HepG2 (cell line): ENCODE data around the gene CYBC1. TPM values are rescaled to one million over a fixed set of nuclear protein-coding genes. Genes with fewer than 3 reads are reported as not detected.
A peak's percentile ranks its signal among the peaks of the same experiment; 100 is the strongest.

Source experiments
- CHD2 ChIP-seq: IDR thresholded peaks from 2 replicates; pipeline ENCODE4 v1.6.1; 2011; ENCODE audit warnings: low read depth, low read length, improper control_type of control experiment
- FOXA1 ChIP-seq, 2 experiments: fragments of 450-650 bp in 1 of 2; sonication (generic) in 1 of 2; formaldehyde crosslinking in 1 of 2; IDR thresholded peaks; 2 replicates each; pipeline versions ENCODE4 v1.4.0 to v1.6.1; 2016 to 2020; ENCODE audit warnings: missing genetic modification reagents in 1 of 2
- KDM1A ChIP-seq: IDR thresholded peaks from 2 replicates; pipeline ENCODE4 v1.6.1; 2016; ENCODE audit warnings: missing compliant biosample characterization
- KDM3A ChIP-seq: IDR thresholded peaks from 2 replicates; pipeline ENCODE4 v1.6.1; 2018; ENCODE audit warnings: low read depth, missing compliant biosample characterization
- KLF13 ChIP-seq: sonication (generic); formaldehyde crosslinking; IDR thresholded peaks from 2 replicates; pipeline ENCODE4 v1.4.0; 2020; ENCODE audit warnings: mild to moderate bottlenecking, missing genetic modification reagents
- KLF9 ChIP-seq: IDR thresholded peaks from 2 replicates; pipeline ENCODE4 v1.6.1; 2016; ENCODE audit warnings: low read depth
- NFIB ChIP-seq: sonication (generic); formaldehyde crosslinking; IDR thresholded peaks from 2 replicates; pipeline ENCODE4 v1.9.0; 2021; ENCODE audit warnings: missing genetic modification reagents, mild to moderate bottlenecking, borderline replicate concordance
- SETDB1 ChIP-seq: sonication (generic); formaldehyde crosslinking; IDR thresholded peaks from 2 replicates; pipeline ENCODE4 v1.5.1; 2020; ENCODE audit warnings: missing genetic modification reagents, mild to moderate bottlenecking, borderline replicate concordance
- SNRNP70 ChIP-seq: fragments of 200-400 bp; formaldehyde crosslinking; IDR thresholded peaks from 2 replicates; pipeline ENCODE4 v1.6.1; 2017; ENCODE audit warnings: mild to moderate bottlenecking, low read depth, low read length, moderate library complexity
- ZBTB8A ChIP-seq: sonication (generic); formaldehyde crosslinking; IDR thresholded peaks from 2 replicates; pipeline ENCODE4 v1.4.0; 2020; ENCODE audit warnings: mild to moderate bottlenecking, low read depth, missing genetic modification reagents, borderline replicate concordance
- ZC3H13 ChIP-seq: sonication (generic); formaldehyde crosslinking; IDR thresholded peaks from 2 replicates; pipeline ENCODE4 v1.8.1; 2023; ENCODE audit warnings: mild to moderate bottlenecking, missing genetic modification reagents, moderate library complexity
- ZFP36L2 ChIP-seq: sonication (generic); formaldehyde crosslinking; IDR thresholded peaks from 2 replicates; pipeline ENCODE4 v1.4.0; 2020; ENCODE audit warnings: missing genetic modification reagents
- ZNF234 ChIP-seq: sonication (generic); formaldehyde crosslinking; conservative IDR thresholded peaks from 2 replicates; pipeline ENCODE4 v1.5.1; 2020; ENCODE audit warnings: mild to moderate bottlenecking, missing genetic modification reagents
- ZNF431 ChIP-seq: sonication (generic); formaldehyde crosslinking; IDR thresholded peaks from 2 replicates; pipeline ENCODE4 v1.9.0; 2022; ENCODE audit warnings: missing genetic modification reagents, low read depth, mild to moderate bottlenecking, borderline replicate concordance
- ZNF530 ChIP-seq: sonication (generic); formaldehyde crosslinking; IDR thresholded peaks from 2 replicates; pipeline ENCODE4 v1.5.0; 2020; ENCODE audit warnings: low read depth, mild to moderate bottlenecking, missing genetic modification reagents
- ZSCAN21 ChIP-seq: sonication (generic); formaldehyde crosslinking; IDR thresholded peaks from 2 replicates; pipeline ENCODE4 v1.8.0; 2022; ENCODE audit warnings: mild to moderate bottlenecking, missing genetic modification reagents, moderate library complexity, borderline replicate concordance
- polyA plus RNA-seq, 8 experiments: library from polyadenylated mRNA; depleted of rRNA in 3 of 8; stranded (reverse) in 7 of 8; unstranded in 1 of 8; fragments of >200 nt; fragmentation: Illumina TruSeq in 4 of 8; extraction: Trizol in 4 of 8; gene quantifications; 2 replicates each; pipeline versions ENCODE4 v1.2.1 to v1.2.3, GENCODE V29; 2011 to 2016; ENCODE audit warnings: low read depth in 4 of 8, missing spikeins in 1 of 8, mixed read lengths in 1 of 8; ENCODE audit not compliant: insufficient read depth in 1 of 8
- total RNA-seq, 5 experiments: library from RNA; depleted of rRNA; stranded (reverse); fragments of >200 nt; fragmentation: Illumina TruSeq; extraction: Trizol; gene quantifications; 2 replicates each; pipeline ENCODE4 v1.2.3, GENCODE V29; 2016; ENCODE audit warnings: low read depth in 1 of 5
- TF ChIP-seq, protein P1 (sequence below): sonication (generic); formaldehyde crosslinking; conservative IDR thresholded peaks from 2 replicates; pipeline ENCODE4 v1.8.0; 2022; ENCODE audit warnings: mild to moderate bottlenecking, moderate library complexity, missing genetic modification reagents
- TF ChIP-seq, protein P2 (sequence below): IDR thresholded peaks from 2 replicates; pipeline ENCODE4 v1.6.1; 2016; ENCODE audit warnings: missing genetic modification reagents, missing compliant biosample characterization
- TF ChIP-seq, protein P3 (sequence below): sonication (generic); formaldehyde crosslinking; IDR thresholded peaks from 2 replicates; pipeline ENCODE4 v1.4.0; 2020; ENCODE audit warnings: mild to moderate bottlenecking, missing genetic modification reagents
- TF ChIP-seq, protein P4 (sequence below): sonication (generic); formaldehyde crosslinking; IDR thresholded peaks from 2 replicates; pipeline ENCODE4 v1.8.0; 2022; ENCODE audit warnings: mild to moderate bottlenecking, missing genetic modification reagents, moderate library complexity

Gene CYBC1
- total and polyA plus RNA-seq, 2 of the 13 experiments (the other 11 are each of a cell fraction or from before 2014, with no cell fraction given), result 43.4 to 44.1 TPM

DNA sequence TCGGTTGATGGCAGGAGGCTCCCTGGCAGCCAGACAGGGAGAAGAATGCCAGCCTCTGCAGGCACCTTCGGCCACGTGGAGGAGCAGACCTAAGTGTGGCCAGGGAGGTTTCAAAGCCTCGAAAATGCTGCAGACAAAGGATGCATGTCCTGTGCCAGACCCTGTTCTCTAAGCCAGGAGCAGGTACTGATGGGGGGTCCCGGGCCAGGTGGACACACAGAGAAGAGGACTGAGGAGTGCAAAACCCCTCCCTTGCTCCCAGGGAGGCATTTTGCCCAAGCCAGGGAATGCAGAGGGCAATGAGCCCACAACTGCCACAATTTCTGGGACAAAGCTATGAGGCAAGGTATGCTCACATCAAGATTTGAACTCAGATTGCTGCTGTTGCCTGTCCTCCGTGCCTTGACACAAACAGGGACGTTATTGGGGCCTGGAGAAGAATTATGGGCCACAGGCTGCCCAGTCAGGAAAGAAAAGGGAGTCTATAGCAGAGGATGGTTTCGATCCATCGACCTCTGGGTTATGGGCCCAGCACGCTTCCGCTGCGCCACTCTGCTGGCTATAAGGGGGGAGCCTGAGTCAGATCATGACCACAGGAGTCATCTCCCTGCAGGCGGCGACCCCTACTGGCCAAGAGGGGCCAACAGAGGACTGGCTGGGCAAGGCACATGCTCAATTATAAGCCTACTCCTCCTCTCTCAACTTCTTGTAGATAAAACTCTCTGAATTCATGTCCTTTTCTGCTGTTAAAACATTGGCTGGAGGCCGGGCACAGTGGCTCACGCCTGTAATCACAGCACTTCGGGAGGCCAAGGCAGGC, 43.9 kb upstream of the CYBC1 start (continued):
- TF ChIP-seq FOXA1 (IDR thresholded peaks at IDR 0.05) (no peak), FOXA1 (CRISPR knock-in tag; IDR thresholded peaks at IDR 0.05) (peak; percentile 37; the same call in 1 of the 2 replicates), ZNF431 (CRISPR knock-in tag) (peak; percentile 89; the same call in 1 of the 2 replicates), KLF13 (CRISPR knock-in tag) (no peak), KDM1A (peak; percentile 38), ZNF530 (CRISPR knock-in tag) (no peak), KLF9 (CRISPR knock-in tag) (0 out of 2 replicates have a peak, but pooled peaks have one; percentile 51), ZBTB8A (CRISPR knock-in tag) (peak; percentile 87; the same call in 1 of the 2 replicates), ZNF234 (CRISPR knock-in tag) (no peak), KDM3A (CRISPR knock-in tag) (peak; percentile 92; the same call in 1 of the 2 replicates), ZSCAN21 (peak; percentile 91), ZFP36L2 (CRISPR knock-in tag) (no peak), ZC3H13 (no peak; the same call in 1 of the 2 replicates), SNRNP70 (no peak), NFIB (CRISPR knock-in tag) (no peak), SETDB1 (CRISPR knock-in tag) (no peak), CHD2 (no peak)
- TF ChIP-seq, protein P1, sequence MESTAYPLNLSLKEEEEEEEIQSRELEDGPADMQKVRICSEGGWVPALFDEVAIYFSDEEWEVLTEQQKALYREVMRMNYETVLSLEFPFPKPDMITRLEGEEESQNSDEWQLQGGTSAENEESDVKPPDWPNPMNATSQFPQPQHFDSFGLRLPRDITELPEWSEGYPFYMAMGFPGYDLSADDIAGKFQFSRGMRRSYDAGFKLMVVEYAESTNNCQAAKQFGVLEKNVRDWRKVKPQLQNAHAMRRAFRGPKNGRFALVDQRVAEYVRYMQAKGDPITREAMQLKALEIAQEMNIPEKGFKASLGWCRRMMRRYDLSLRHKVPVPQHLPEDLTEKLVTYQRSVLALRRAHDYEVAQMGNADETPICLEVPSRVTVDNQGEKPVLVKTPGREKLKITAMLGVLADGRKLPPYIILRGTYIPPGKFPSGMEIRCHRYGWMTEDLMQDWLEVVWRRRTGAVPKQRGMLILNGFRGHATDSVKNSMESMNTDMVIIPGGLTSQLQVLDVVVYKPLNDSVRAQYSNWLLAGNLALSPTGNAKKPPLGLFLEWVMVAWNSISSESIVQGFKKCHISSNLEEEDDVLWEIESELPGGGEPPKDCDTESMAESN (CRISPR knock-in tag), result peak; percentile 89
- TF ChIP-seq, protein P2, sequence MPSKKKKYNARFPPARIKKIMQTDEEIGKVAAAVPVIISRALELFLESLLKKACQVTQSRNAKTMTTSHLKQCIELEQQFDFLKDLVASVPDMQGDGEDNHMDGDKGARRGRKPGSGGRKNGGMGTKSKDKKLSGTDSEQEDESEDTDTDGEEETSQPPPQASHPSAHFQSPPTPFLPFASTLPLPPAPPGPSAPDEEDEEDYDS (CRISPR knock-in tag), result peak; percentile 82
- TF ChIP-seq, protein P3, sequence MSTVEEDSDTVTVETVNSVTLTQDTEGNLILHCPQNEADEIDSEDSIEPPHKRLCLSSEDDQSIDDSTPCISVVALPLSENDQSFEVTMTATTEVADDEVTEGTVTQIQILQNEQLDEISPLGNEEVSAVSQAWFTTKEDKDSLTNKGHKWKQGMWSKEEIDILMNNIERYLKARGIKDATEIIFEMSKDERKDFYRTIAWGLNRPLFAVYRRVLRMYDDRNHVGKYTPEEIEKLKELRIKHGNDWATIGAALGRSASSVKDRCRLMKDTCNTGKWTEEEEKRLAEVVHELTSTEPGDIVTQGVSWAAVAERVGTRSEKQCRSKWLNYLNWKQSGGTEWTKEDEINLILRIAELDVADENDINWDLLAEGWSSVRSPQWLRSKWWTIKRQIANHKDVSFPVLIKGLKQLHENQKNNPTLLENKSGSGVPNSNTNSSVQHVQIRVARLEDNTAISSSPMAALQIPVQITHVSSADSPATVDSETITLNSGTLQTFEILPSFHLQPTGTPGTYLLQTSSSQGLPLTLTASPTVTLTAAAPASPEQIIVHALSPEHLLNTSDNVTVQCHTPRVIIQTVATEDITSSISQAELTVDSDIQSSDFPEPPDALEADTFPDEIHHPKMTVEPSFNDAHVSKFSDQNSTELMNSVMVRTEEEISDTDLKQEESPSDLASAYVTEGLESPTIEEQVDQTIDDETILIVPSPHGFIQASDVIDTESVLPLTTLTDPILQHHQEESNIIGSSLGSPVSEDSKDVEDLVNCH (CRISPR knock-in tag), result no peak; the same call in 1 of the 2 replicates
- TF ChIP-seq, protein P4, sequence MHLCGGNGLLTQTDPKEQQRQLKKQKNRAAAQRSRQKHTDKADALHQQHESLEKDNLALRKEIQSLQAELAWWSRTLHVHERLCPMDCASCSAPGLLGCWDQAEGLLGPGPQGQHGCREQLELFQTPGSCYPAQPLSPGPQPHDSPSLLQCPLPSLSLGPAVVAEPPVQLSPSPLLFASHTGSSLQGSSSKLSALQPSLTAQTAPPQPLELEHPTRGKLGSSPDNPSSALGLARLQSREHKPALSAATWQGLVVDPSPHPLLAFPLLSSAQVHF (CRISPR knock-in tag), result no peak
